OCI-LY1 (cell line): ENCODE data around the gene BACH2.

Experiments used
- H2AFZ ChIP-seq: fragments of 200-600 bp; sonication (generic), shearing (Covaris generic); 2 replicates; pipeline ENCODE4 v1.6.0; 2014; ENCODE audit warnings: antibody characterized with exemption, mild to moderate bottlenecking, low read length
- H3F3A ChIP-seq: fragments of 200-600 bp; sonication (generic), shearing (Covaris generic); 2 replicates; pipeline ENCODE4 v1.6.0; 2014; ENCODE audit warnings: mild to moderate bottlenecking, antibody characterized with exemption, low read length, moderate library complexity; ENCODE audit not compliant: insufficient read depth
- H3K27ac ChIP-seq: fragments of 200-600 bp; sonication (generic); 2 replicates; pipeline ENCODE4 v1.5.1; 2014; ENCODE audit warnings: low read length, mixed run types, mild to moderate bottlenecking, low read depth; ENCODE audit not compliant: poor library complexity, severe bottlenecking
- H3K27me3 ChIP-seq: fragments of 200-600 bp; sonication (generic); 2 replicates; pipeline ENCODE4 v1.6.0; 2014; ENCODE audit warnings: antibody characterized with exemption, mild to moderate bottlenecking, low read length, moderate library complexity; ENCODE audit not compliant: insufficient read depth
- H3K36me3 ChIP-seq: fragments of 200-600 bp; sonication (generic); 2 replicates; pipeline ENCODE4 v1.6.1; 2014; ENCODE audit warnings: mild to moderate bottlenecking, antibody characterized with exemption, low read length, moderate library complexity, mixed read lengths; ENCODE audit not compliant: insufficient read depth
- H3K4me1 ChIP-seq: fragments of 200-600 bp; sonication (generic); 2 replicates; pipeline ENCODE4 v1.5.1; 2014; ENCODE audit warnings: mild to moderate bottlenecking, low read length, moderate library complexity; ENCODE audit not compliant: insufficient read depth, severe bottlenecking
- H3K4me2 ChIP-seq: fragments of 200-600 bp; sonication (generic), shearing (Covaris generic); 2 replicates; pipeline ENCODE4 v1.6.1; 2014; ENCODE audit warnings: low read length
- H3K4me3 ChIP-seq: fragments of 200-600 bp; sonication (generic); 2 replicates; pipeline ENCODE4 v1.5.1; 2014; ENCODE audit warnings: low read length, low read depth, mild to moderate bottlenecking, mixed read lengths; ENCODE audit not compliant: poor library complexity, severe bottlenecking
- H3K79me2 ChIP-seq: fragments of 200-600 bp; shearing (Covaris generic); 2 replicates; pipeline ENCODE4 v1.6.1; 2016; ENCODE audit warnings: mixed run types, low read length, mixed read lengths; ENCODE audit not compliant: insufficient read depth
- H3K9ac ChIP-seq: fragments of 200-600 bp; sonication (generic), shearing (Covaris generic); 2 replicates; pipeline ENCODE4 v1.6.1; 2014; ENCODE audit warnings: mild to moderate bottlenecking, low read length, mixed read lengths
- H3K9me2 ChIP-seq: fragments of 200-600 bp; sonication (generic), shearing (Covaris generic); 2 replicates; pipeline ENCODE4 v1.6.1; 2014; ENCODE audit warnings: low read depth, mild to moderate bottlenecking, low read length, mixed read lengths
- H3K9me3 ChIP-seq: fragments of 200-600 bp; shearing (Covaris generic); 2 replicates; pipeline ENCODE4 v1.6.1; 2014; ENCODE audit warnings: low read length, mixed read lengths
- H4K20me1 ChIP-seq: fragments of 200-600 bp; sonication (generic), shearing (Covaris generic); 2 replicates; pipeline ENCODE4 v1.6.0; 2016; ENCODE audit warnings: mild to moderate bottlenecking, low read length; ENCODE audit not compliant: insufficient read depth
- CTCF ChIP-seq: fragments of 200-600 bp; sonication (generic), shearing (Covaris generic); IDR thresholded peaks from 2 replicates; pipeline ENCODE4 v1.5.1; 2017; ENCODE audit warnings: mild to moderate bottlenecking, antibody characterized with exemption, low read length, moderate library complexity, mixed read lengths
- EZH2 ChIP-seq: fragments of 200-600 bp; sonication (generic), shearing (Covaris generic); IDR thresholded peaks from 2 replicates; pipeline ENCODE4 v1.8.0; 2017; ENCODE audit warnings: borderline replicate concordance, mixed run types, mild to moderate bottlenecking, antibody characterized with exemption, low read length, moderate library complexity, mixed read lengths

The BACH2 gene

GRCh38 chr6:90076511-90077415 is 219.9 kb downstream of the BACH2 start:
- Histone ChIP-seq H3K79me2 (peaks cover 93% of the 10 kb centered on the region), H3K9me3 (no peaks in the 10 kb centered on the region), H3K9ac (no peak overlapping the region), H3K36me3 (peaks cover 76% of the 10 kb centered on the region), H3K27me3 (no peaks in the 10 kb centered on the region), H3K4me1 (peaks cover 89% of the 10 kb centered on the region), H3F3A (no peaks in the 10 kb centered on the region), H3K4me3 (no peak overlapping the region), H3K9me2 (no peaks in the 10 kb centered on the region), H4K20me1 (no peaks in the 10 kb centered on the region), H3K4me2 (no peak overlapping the region), H2AFZ (no peak overlapping the region), H3K27ac (no peak overlapping the region)
- TF ChIP-seq EZH2 (no peak), CTCF (no peak)

- Histone ChIP-seq H3K27me3 (no peaks in the 10 kb centered on the region), H3K4me3 (no peak overlapping the region), H3K27ac (peak overlapping the region; percentile 10), H3F3A (no peaks in the 10 kb centered on the region), H3K4me2 (peak overlapping the region; percentile 2; the same call in 1 of the 2 replicates), H3K9me3 (no peaks in the 10 kb centered on the region), H4K20me1 (no peaks in the 10 kb centered on the region), H3K4me1 (peaks cover 65% of the 10 kb centered on the region), H3K9me2 (no peaks in the 10 kb centered on the region), H3K9ac (no peak overlapping the region), H2AFZ (no peak overlapping the region), H3K79me2 (peaks cover 68% of the 10 kb centered on the region), H3K36me3 (peaks cover 93% of the 10 kb centered on the region)
- TF ChIP-seq EZH2 (no peak), CTCF (no peak)
Measured at GRCh38 chr6:90074161-90074850, 222.3 kb downstream of the BACH2 start.

GRCh38 chr6:90072935-90073464 is 223.6 kb downstream of the BACH2 start:
- Histone ChIP-seq H3K9ac (no peak overlapping the region), H4K20me1 (no peaks in the 10 kb centered on the region), H3K4me2 (no peak overlapping the region), H3K36me3 (peaks cover 95% of the 10 kb centered on the region), H3K27me3 (no peaks in the 10 kb centered on the region), H3K9me2 (no peaks in the 10 kb centered on the region), H3K27ac (peak overlapping the region; percentile 19), H3K4me1 (peaks cover 51% of the 10 kb centered on the region), H3K79me2 (peaks cover 55% of the 10 kb centered on the region), H3F3A (no peaks in the 10 kb centered on the region), H3K9me3 (no peaks in the 10 kb centered on the region), H3K4me3 (no peak overlapping the region), H2AFZ (no peak overlapping the region)
- TF ChIP-seq CTCF (no peak), EZH2 (no peak)
